Measurements from ENCODE around the gene JMJD1C.

GRCh38 chr10:63304146-63304545 is 161.6 kb downstream of the JMJD1C start:
- TF ChIP-seq, protein P1, sequence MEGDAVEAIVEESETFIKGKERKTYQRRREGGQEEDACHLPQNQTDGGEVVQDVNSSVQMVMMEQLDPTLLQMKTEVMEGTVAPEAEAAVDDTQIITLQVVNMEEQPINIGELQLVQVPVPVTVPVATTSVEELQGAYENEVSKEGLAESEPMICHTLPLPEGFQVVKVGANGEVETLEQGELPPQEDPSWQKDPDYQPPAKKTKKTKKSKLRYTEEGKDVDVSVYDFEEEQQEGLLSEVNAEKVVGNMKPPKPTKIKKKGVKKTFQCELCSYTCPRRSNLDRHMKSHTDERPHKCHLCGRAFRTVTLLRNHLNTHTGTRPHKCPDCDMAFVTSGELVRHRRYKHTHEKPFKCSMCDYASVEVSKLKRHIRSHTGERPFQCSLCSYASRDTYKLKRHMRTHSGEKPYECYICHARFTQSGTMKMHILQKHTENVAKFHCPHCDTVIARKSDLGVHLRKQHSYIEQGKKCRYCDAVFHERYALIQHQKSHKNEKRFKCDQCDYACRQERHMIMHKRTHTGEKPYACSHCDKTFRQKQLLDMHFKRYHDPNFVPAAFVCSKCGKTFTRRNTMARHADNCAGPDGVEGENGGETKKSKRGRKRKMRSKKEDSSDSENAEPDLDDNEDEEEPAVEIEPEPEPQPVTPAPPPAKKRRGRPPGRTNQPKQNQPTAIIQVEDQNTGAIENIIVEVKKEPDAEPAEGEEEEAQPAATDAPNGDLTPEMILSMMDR (IDR thresholded peaks at IDR 0.05; ENCODE audit: insufficient read depth, low read length, poor library complexity, severe bottlenecking): no peak
- no peak for TF ChIP-seq EZH2phosphoT487 (conservative IDR thresholded peaks at IDR 0.05; ENCODE audit: low read length)

All from SU-DHL-6 (cell line).